GM21390 (cell line): ENCODE measurements around the gene CARM1.

Source experiments
- ATAC-seq: cut with Tn5 transposase; IDR thresholded peaks from one replicate; pipeline ENCODE4 v1.9.1; 2021; ENCODE audit not compliant: unreplicated experiment

The CARM1 gene

DNA sequence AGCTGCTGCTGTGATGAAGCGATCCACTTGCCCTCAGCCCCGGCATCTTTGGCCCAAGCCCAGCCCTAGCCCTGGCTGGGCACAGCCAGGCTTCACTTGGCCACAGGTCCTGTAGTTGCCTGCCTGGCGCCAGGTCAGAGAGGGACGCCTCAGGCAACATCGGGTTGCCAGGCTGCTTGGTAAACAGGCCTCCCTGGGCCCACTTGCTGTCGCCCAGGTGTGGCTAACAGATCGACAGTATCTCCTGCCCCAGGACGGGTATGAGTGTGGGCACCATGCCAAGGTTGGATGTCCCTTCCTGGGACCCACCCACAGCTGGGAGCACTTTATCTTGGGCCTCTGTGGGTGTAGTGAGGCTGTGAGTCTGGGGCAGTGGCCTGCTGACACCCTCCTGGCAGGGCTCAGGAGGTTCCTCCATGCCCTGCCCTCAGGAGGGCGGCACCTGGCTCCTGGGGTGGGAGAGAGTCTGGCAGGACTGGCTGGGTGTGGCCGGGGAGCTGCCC lies 27.8 kb downstream of the CARM1 start:
- ATAC-seq = no peak

- ATAC-seq = no peak
These were observed 36.6 kb downstream of the CARM1 start for GRCh38 chr19:10907925-10908324.

DNA sequence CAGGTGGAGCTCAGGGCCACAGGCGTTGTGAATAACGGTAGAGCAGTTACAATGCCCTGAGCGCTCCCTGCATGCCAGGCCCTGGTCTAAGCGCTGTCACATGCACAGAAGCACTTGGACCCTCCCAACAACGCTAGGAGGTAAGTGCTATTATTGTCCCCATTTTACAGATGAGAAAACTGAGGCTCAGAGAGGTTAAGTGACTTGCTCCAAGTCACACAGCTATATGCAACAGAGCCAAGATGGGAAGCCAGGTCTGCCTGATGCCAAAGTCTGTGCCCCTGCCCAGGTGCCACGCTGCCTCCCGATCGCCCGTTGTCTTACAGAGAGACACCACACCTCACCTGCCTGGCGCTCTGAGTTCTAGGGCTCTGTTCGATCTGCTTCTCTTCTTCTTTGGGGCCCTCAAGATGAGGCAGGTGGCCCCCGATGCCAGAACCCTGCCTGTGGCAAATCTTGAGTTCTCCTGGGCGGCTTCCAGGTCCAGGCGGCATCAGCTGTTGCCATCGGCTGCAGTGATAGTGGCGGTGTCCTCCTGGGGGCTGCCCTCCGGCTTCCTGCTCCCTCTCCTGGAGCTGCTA lies 37.1 kb downstream of the CARM1 start:
- ATAC-seq = no peak

- no peak for ATAC-seq
These were observed 40.4 kb downstream of the CARM1 start for GRCh38 chr19:10911579-10912363.

DNA sequence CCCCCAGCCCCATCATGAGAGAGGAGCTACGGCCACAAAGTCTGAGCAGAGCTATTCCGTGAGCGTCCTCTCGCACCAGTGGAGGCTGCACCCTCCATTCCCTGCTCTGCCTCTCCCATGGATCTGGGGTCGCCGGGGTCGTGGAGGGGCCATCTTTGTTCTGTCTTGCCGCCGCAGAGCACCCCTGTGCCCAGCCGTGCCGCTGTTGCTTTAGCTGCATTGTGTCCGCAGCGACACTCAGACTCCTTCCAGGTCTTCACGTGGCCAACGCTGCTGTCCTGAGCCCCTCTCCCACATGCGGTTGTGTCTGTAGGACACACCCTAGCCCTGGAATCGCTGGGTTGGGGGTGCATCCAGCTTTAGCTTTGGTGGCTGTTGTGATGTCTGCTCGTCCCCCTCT lies 41.3 kb downstream of the CARM1 start:
- no peak for ATAC-seq

- ATAC-seq = no peak
These were observed 42.5 kb downstream of the CARM1 start for GRCh38 chr19:10913716-10914340.

DNA sequence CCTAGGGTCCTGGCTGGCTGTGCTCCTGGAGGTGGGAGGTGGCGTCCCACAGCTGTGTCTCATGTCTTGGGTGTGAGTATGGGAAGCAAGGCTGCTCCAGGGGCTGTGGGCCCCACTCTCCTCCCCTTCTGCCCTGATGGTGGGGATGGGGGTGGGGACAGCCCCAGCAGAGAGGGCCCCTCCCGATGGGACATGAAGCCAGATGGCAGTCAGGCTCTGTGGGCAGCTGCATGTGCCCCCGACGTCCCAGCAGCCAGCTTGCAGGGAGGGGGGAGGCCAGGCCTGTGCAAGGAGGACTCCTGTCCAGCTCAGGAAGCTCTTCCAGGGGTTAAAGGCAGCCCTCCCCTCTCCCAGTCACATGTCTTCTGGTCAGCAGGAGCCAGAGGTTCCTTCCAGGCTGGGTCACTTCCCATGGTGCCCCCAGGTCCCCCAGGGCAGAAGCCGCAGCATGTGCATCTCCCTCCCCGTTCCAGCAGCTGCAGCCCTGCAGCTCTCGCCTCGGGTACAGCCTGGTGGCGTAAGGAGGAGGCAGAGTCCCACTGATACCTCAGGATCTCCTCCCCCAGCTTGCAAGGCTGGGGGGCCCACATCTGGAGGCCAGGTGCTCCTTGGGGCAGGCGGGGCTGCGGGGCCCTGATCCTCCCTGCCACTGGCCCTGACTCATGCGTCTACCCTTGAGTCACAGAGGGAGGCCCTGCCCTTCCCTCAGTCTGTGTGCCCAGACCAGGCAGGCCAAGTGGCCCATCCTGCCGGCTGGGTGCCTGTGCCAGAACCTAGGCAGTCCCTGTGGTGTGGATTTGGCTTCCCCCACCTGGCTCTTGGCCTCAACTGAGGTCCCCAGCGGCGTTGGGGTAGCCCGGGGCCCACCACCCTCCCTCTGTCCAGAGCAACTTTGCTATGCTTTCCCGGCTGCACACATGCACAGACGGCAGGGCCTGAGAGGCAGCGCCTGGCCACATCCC lies 44.1 kb downstream of the CARM1 start:
- ATAC-seq = no peak

DNA sequence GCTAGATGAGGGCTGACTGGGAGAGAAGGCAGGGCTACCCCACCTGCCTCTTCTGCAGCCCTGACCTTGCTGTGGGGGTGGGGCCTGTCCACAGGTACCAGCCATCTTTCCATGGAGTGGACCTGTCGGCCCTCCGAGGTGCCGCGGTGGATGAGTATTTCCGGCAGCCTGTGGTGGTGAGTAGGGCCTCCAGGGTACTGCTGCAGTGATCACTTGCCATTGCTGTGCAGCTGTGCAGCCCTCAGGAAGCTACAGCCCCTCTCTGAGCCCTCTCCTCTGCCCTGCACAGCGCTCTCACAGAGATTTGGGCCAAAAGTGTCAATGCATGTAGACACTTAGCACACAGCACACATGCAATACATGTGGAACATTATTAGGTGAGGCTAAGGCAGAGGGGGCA lies 45.2 kb downstream of the CARM1 start:
- ATAC-seq = no peak

- ATAC-seq = no peak
These were observed 47.0 kb downstream of the CARM1 start for GRCh38 chr19:10918359-10918758.

- ATAC-seq = no peak
These were observed 48.3 kb downstream of the CARM1 start for GRCh38 chr19:10919352-10920287.

- ATAC-seq = no peak
These were observed 48.9 kb downstream of the CARM1 start for GRCh38 chr19:10920288-10920655.

- no peak for ATAC-seq
These were observed 49.4 kb downstream of the CARM1 start for GRCh38 chr19:10920781-10921180.

DNA sequence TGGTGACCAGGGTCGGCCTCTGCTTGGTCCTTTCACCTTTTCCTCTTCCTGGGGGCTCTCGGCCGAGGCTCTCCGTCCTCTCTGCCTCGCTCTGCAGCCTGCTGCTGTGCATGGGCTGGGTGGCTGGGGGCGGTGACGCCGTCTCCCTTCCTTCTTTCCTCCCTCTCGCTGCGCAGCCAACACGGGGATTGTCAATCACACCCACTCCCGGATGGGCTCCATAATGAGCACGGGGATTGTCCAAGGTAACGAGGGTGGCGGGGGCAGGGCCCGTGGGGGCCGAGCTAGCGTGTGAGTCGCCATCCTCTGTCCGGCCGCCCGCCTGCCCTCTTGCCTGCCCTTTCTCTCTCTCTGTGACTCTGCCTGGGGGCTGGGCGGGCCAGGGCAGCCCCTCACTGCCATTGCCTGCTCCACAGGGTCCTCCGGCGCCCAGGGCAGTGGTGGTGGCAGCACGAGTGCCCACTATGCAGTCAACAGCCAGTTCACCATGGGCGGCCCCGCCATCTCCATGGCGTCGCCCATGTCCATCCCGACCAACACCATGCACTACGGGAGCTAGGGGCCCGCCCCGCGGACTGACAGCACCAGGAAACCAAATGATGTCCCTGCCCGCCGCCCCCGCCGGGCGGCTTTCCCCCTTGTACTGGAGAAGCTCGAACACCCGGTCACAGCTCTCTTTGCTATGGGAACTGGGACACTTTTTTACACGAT lies 50.0 kb downstream of the CARM1 start:
- ATAC-seq = no peak

DNA sequence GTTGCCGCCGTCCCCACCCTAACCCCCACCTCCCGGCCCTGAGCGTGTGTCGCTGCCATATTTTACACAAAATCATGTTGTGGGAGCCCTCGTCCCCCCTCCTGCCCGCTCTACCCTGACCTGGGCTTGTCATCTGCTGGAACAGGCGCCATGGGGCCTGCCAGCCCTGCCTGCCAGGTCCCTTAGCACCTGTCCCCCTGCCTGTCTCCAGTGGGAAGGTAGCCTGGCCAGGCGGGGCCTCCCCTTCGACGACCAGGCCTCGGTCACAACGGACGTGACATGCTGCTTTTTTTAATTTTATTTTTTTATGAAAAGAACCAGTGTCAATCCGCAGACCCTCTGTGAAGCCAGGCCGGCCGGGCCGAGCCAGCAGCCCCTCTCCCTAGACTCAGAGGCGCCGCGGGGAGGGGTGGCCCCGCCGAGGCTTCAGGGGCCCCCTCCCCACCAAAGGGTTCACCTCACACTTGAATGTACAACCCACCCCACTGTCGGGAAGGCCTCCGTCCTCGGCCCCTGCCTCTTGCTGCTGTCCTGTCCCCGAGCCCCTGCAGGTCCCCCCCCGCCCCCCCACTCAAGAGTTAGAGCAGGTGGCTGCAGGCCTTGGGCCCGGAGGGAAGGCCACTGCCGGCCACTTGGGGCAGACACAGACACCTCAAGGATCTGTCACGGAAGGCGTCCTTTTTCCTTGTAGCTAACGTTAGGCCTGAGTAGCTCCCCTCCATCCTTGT lies 50.7 kb downstream of the CARM1 start:
- no peak for ATAC-seq

DNA sequence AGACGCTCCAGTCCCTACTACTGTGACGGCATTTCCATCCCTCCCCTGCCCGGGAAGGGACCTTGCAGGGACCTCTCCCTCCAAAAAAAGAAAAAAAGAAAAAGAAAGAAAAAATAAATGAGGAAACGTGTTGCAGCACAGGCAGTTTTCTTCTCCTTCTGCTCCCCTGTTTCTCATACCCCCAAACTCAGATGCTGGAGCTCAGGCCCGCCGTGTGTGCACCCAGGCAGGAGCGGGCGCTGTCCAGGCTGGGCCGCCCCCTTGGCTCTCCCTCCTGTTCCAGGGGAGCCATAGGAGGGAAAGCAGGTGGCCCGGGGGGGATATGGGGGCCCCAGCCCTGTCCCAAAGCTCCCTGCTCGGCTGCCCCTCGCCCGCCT lies 51.3 kb downstream of the CARM1 start:
- no peak for ATAC-seq

DNA sequence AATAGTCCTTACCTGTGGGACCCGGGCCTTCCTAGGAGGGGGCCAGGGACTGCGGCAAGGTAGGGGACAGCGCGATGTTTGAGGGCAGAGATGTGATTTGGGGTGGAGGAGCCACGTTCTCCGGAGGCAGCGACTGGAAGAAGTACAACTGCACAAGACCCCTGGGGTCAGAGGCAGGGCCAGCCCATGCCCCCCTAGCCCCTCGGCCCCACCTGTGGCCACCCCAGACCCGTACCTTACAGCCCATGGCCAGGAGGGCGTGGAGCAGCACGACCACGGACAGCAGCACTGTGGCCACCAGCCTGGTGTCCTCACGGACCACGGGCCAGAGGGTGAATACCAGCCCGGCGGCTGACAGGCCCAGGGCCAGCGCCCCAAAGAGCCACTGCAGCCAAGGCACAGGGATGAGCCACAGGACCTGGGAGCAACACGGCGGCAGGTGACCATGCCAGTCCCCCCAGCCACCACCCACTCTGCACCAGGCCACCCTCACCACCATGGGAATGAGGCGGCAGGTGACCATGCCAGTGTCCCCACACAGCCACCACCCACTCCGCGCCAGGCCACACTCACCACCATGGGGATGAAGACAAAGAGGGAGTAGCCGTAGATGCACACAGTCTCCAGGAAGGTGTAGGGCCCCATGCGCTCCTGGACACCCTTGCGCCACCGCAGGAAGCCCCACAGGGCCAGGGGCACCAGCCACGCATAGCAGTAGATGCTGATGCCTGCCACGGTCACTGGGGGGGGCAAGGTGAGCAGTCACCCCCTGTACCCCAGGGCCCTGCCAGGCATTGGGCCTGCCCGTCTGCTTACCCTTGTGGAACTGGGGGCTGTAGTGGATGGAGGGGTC lies 52.1 kb downstream of the CARM1 start:
- no peak for ATAC-seq

- no peak for ATAC-seq
These were observed 53.2 kb downstream of the CARM1 start for GRCh38 chr19:10924597-10924996.
